Mucosa of gallbladder (tissue), 1 donor: ENCODE measurements around the gene CTSZ. TPM values are rescaled to one million over a fixed set of nuclear protein-coding genes. Genes with fewer than 3 reads are reported as not detected.
"Not testable (repeated sequence)": the region's sequence is repeated elsewhere in the genome, so short reads cannot be mapped to it uniquely, and the experiment has no call there.

Experiments used
- DNase-seq: peaks from one replicate; pipeline ENCODE4 v3.0.0-alpha.2; 2020; ENCODE audit warnings: low spot score
- total RNA-seq: library from RNA; stranded (reverse); gene quantifications from one replicate; pipeline ENCODE4 v1.2.1, GENCODE V29; 2021
- donor health status: DM: no; HTN: no; CAD: no.

Gene CTSZ
- total RNA-seq, 1 donor from 2014 or later: 101 TPM

GRCh38 chr20:58980711-58981627, 26.1 kb downstream of the CTSZ start, which contains the start of gene NELFCD:
NELFCD (plus strand) TSS chr20:58981256; CDS start chr20:58981310, 54 bp downstream.
- peak; percentile 86 for DNase-seq

GRCh38 chr20:58978351-58979190, 28.5 kb downstream of the CTSZ start:
- DNase-seq: no peak

GRCh38 chr20:58976061-58976730, 30.9 kb downstream of the CTSZ start:
- no peak for DNase-seq

GRCh38 chr20:58975353-58975752, 31.7 kb downstream of the CTSZ start:
- DNase-seq: no peak

GRCh38 chr20:58973866-58974265, 33.2 kb downstream of the CTSZ start:
- DNase-seq: no peak

GRCh38 chr20:58973179-58973578, 33.9 kb downstream of the CTSZ start:
- DNase-seq: no peak

- no peak for DNase-seq
Measured at GRCh38 chr20:58971429-58971828, 35.6 kb downstream of the CTSZ start.

GRCh38 chr20:58970146-58970545, 36.9 kb downstream of the CTSZ start:
- no peak for DNase-seq

- DNase-seq: no peak
Measured at GRCh38 chr20:58969439-58969838, 37.6 kb downstream of the CTSZ start.

GRCh38 chr20:58967652-58968429, 39.2 kb downstream of the CTSZ start:
- no peak for DNase-seq

GRCh38 chr20:58965270-58966064, 41.6 kb downstream of the CTSZ start:
- no peak for DNase-seq

- not testable (repeated sequence) for DNase-seq
Measured at GRCh38 chr20:58963922-58964321, 43.1 kb downstream of the CTSZ start.

- no peak for DNase-seq
Measured at GRCh38 chr20:58963060-58963584, 43.9 kb downstream of the CTSZ start.

GRCh38 chr20:58959652-58960051, 47.4 kb downstream of the CTSZ start:
- no peak for DNase-seq

GRCh38 chr20:58956078-58956477, 51.0 kb downstream of the CTSZ start:
- DNase-seq: no peak

- DNase-seq: no peak
Measured at GRCh38 chr20:58953050-58953449, 54.0 kb downstream of the CTSZ start.

- DNase-seq: no peak
Measured at GRCh38 chr20:58950603-58951002, 56.5 kb downstream of the CTSZ start.

GRCh38 chr20:58947797-58948388, 59.2 kb downstream of the CTSZ start:
- DNase-seq: not testable (repeated sequence)

GRCh38 chr20:58945965-58946631, 61.0 kb downstream of the CTSZ start:
- no peak for DNase-seq
